Activated T-helper 2 cell treated with anti-CD3 and anti-CD28 coated beads, Interferon-gamma antibody, Interleukin-2, Interleukin-4, amounts not matched to agents 10 μg/mL and 5 μg/mL and 100 μg/mL, durations not matched to agents 14 hours and 24 hours and 36 hours (primary cell): ENCODE data around the gene SETX. TPM values are rescaled to one million over a fixed set of nuclear protein-coding genes. Genes with fewer than 3 reads are reported as not detected.
"Not testable (repeated sequence)": the region's sequence is repeated elsewhere in the genome, so short reads cannot be mapped to it uniquely, and the experiment has no call there.

Source experiments
- DNase-seq: peaks from one replicate; pipeline ENCODE4 v3.0.0; 2021; ENCODE audit warnings: low spot score
- H3K27ac Mint-ChIP-seq: one replicate; pipeline ENCODE4 v1.8.0; 2021; ENCODE audit warnings: mixed read lengths
- H3K27me3 Mint-ChIP-seq: one replicate; pipeline ENCODE4 v1.8.0; 2021; ENCODE audit warnings: low read depth, mixed read lengths
- H3K36me3 Mint-ChIP-seq: one replicate; pipeline ENCODE4 v1.8.0; 2021; ENCODE audit warnings: low read depth, mixed read lengths
- H3K4me1 Mint-ChIP-seq: one replicate; pipeline ENCODE4 v1.8.0; 2021; ENCODE audit warnings: low read depth, mixed read lengths
- H3K4me3 Mint-ChIP-seq: one replicate; pipeline ENCODE4 v1.8.0; 2021; ENCODE audit warnings: low read depth, mild to moderate bottlenecking, moderate library complexity, mixed read lengths
- H3K9me3 Mint-ChIP-seq: one replicate; pipeline ENCODE4 v1.8.0; 2021; ENCODE audit warnings: mixed read lengths
- intact Hi-C: fragments of 100-400 bp; cut with micrococcal nuclease; formaldehyde crosslinking; loops from one replicate; pipeline ENCODE4 v1.15.1; 2023
- total RNA-seq: library from RNA; stranded (reverse); gene quantifications from 2 replicates; pipeline ENCODE4 v1.2.3, GENCODE V29; 2022

SETX gene
- total RNA-seq, 1 donor from 2014 or later, result 49.8 TPM

DNA sequence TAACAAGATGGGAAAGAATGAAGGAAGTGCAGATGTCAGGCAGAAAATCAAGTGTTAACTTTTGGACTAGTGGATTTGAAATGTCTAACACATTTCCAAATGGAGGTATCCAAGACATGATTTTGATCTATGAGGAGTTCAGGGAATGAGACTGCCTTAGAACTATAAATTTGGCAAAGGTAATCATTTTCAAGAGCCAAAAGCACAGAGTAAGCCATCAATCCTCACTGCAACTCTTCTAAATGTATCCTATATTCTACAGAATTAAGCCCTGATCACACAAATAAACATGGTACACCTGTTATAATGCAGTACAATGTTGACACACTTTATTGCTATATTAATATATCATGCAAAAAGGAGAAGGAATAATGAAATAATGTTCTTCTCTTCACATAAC, 55.6 kb downstream of the SETX start:
- intact Hi-C loops, result no loop called here

GRCh38 chr9:132295181-132295580, 59.6 kb downstream of the SETX start:
- Mint-ChIP-seq H3K9me3 (no peaks in the 10 kb centered on the region), H3K4me1 (peaks cover 14% of the 10 kb centered on the region), H3K36me3 (peaks cover 73% of the 10 kb centered on the region), H3K4me3 (no peak overlapping the region), H3K27ac (peak overlapping the region; percentile 33), H3K27me3 (no peaks in the 10 kb centered on the region)
- DNase-seq, result no peak
- intact Hi-C loops, result no loop called here

More for the DNA sequence above, 55.6 kb downstream of the SETX start:
- DNase-seq, result no peak
- Mint-ChIP-seq H3K4me3 (no peak overlapping the region), H3K27ac (no peak overlapping the region), H3K9me3 (no peaks in the 10 kb centered on the region), H3K36me3 (peaks cover 81% of the 10 kb centered on the region), H3K4me1 (peaks cover 12% of the 10 kb centered on the region), H3K27me3 (no peaks in the 10 kb centered on the region)

GRCh38 chr9:132293145-132293721, 61.6 kb downstream of the SETX start:
- intact Hi-C loops, result no loop called here
- Mint-ChIP-seq H3K27ac (peak overlapping the region; percentile 42), H3K4me1 (peaks cover 22% of the 10 kb centered on the region), H3K9me3 (no peaks in the 10 kb centered on the region), H3K27me3 (no peaks in the 10 kb centered on the region), H3K36me3 (peaks cover 66% of the 10 kb centered on the region), H3K4me3 (no peak overlapping the region)
- DNase-seq, result no peak

- Mint-ChIP-seq H3K27me3 (no peaks in the 10 kb centered on the region), H3K4me3 (no peak overlapping the region), H3K9me3 (no peaks in the 10 kb centered on the region), H3K4me1 (peaks cover 13% of the 10 kb centered on the region), H3K27ac (peak overlapping the region; percentile 42), H3K36me3 (peaks cover 57% of the 10 kb centered on the region)
- DNase-seq, result no peak
- intact Hi-C loops, result no loop called here
These were observed 65.8 kb downstream of the SETX start for GRCh38 chr9:132288966-132289365.

- Mint-ChIP-seq H3K27ac (peak overlapping the region; percentile 42), H3K27me3 (no peaks in the 10 kb centered on the region), H3K36me3 (peaks cover 61% of the 10 kb centered on the region), H3K9me3 (no peaks in the 10 kb centered on the region), H3K4me3 (no peak overlapping the region), H3K4me1 (peaks cover 15% of the 10 kb centered on the region)
- intact Hi-C loops, result no loop called here
- DNase-seq, result no peak
These were observed 66.4 kb downstream of the SETX start for GRCh38 chr9:132288361-132288760.

DNA sequence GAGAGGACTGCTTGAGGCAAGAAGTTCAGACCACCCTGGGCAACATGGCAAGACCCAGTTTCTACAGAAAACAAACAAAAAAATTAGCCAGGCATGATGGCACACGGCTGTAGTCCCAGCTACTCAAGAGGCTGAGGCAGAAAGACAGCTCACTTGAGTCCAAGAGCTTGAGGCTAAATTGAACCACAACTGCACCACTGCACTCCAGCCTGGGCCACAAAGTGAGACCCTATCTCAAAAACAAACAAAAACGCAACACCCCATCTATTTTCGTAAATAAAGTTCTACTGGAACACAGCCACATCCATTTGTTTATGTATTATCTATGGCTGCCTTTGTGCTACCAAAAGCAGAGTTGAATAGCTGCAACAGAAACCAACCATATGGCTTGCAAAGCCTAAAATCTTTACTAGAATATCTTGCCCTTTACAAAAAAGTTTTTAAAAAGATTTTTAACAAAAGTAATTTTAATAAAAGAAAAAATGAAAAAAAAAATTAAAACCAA, 67.5 kb downstream of the SETX start:
- Mint-ChIP-seq H3K4me3 (no peak overlapping the region), H3K9me3 (no peaks in the 10 kb centered on the region), H3K36me3 (peaks cover 64% of the 10 kb centered on the region), H3K4me1 (peaks cover 14% of the 10 kb centered on the region), H3K27me3 (no peaks in the 10 kb centered on the region), H3K27ac (no peak overlapping the region)
- intact Hi-C loops, result no loop called here
- DNase-seq, result no peak

DNA sequence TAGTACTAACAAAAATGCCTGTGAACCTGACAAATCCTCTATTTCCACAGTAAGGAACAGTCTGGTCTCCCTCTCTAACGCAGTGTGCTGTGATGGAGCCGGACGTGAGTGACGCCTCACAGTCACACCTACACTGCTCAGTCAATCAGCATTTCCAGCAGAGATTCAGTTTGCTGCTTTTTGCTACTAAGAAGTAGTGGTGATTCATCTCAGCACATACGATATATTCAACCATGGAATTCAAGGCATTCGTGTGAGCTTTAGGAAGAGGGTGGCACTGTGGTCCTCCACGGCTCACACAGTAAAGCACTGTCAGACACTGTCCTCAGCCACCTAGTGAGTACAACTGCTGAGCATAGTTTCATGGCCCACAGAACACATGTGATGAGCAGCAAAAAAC, 70.9 kb downstream of the SETX start:
- DNase-seq, result no peak
- Mint-ChIP-seq H3K36me3 (peaks cover 77% of the 10 kb centered on the region), H3K4me1 (peaks cover 11% of the 10 kb centered on the region), H3K27me3 (no peaks in the 10 kb centered on the region), H3K27ac (peak overlapping the region; percentile 38), H3K4me3 (no peak overlapping the region), H3K9me3 (no peaks in the 10 kb centered on the region)
- intact Hi-C loops, result no loop called here

GRCh38 chr9:132283165-132283564, 71.6 kb downstream of the SETX start:
- DNase-seq, result no peak
- intact Hi-C loops, result no loop called here
- no peak overlapping the region for H3K27ac Mint-ChIP-seq
- no peak overlapping the region for H3K4me3 Mint-ChIP-seq
- H3K36me3 Mint-ChIP-seq, result peaks cover 78% of the 10 kb centered on the region
- H3K27me3 Mint-ChIP-seq, result no peaks in the 10 kb centered on the region
- H3K9me3 Mint-ChIP-seq, result no peaks in the 10 kb centered on the region
- H3K4me1 Mint-ChIP-seq, result peaks cover 5% of the 10 kb centered on the region

DNA sequence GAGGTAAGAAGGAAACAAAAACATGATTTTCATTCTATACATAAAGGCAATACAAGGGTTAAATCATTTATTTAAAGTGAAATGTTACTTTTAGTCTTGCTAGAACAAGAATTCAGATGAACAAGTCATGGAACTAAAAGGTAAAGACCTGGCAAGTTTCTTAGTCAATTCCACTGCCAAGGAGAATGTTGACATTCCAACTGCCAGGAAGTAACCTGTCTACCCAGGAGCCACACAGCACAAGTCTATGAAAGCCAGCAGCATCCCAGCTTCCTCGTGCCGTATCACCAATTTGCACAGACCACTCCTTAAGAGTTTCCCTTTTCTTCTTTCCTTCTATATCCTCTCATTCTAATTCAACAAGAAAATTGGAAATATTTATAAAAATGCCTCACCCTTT, 79.9 kb downstream of the SETX start:
- no peak overlapping the region for H3K27ac Mint-ChIP-seq

DNA sequence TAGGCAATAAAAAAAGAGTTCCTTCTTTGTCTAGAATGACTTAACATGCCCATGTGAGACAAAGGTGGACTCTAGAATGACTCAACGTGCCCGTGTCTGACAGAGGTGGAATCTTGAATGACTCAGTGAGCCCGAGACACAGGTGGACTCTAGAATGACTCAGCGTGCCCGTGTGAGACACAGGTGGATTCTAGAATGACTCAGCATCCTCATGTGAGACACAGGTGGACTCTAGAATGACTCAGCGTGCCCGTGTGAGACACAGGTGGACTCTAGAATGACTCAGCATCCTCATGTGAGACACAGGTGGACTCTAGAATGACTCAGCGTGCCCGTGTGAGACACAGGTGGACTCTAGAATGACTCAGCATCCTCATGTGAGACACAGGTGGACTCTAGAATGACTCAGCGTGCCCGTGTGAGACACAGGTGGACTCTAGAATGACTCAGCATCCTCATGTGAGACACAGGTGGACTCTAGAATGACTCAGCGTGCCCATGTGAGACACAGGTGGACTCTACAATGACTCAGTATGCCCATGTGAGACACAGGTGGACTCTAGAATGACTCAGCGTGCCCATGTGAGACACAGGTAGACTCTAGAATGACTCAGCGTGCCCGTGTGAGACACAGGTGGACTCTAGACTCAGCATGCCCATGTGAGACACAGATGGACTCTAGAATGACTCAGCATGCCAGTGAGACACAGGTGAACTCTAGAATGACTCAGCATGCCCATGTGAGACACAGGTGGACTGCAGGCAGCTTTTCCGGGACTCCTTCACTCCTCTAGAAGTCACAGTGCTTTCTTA, 84.9 kb downstream of the SETX start:
- DNase-seq, intact Hi-C loops, H3K9me3 Mint-ChIP-seq, H3K27ac Mint-ChIP-seq, H3K27me3 Mint-ChIP-seq, H3K4me1 Mint-ChIP-seq, H3K4me3 Mint-ChIP-seq: not testable (repeated sequence)
- H3K36me3 Mint-ChIP-seq, result peaks cover 77% of the 10 kb centered on the region

More for the DNA sequence above, 79.9 kb downstream of the SETX start:
- no peak for DNase-seq
- intact Hi-C loops, result no loop called here
- Mint-ChIP-seq H3K4me1 (no peaks in the 10 kb centered on the region), H3K36me3 (peaks cover 91% of the 10 kb centered on the region), H3K9me3 (no peaks in the 10 kb centered on the region), H3K27me3 (no peaks in the 10 kb centered on the region), H3K4me3 (no peak overlapping the region)

DNA sequence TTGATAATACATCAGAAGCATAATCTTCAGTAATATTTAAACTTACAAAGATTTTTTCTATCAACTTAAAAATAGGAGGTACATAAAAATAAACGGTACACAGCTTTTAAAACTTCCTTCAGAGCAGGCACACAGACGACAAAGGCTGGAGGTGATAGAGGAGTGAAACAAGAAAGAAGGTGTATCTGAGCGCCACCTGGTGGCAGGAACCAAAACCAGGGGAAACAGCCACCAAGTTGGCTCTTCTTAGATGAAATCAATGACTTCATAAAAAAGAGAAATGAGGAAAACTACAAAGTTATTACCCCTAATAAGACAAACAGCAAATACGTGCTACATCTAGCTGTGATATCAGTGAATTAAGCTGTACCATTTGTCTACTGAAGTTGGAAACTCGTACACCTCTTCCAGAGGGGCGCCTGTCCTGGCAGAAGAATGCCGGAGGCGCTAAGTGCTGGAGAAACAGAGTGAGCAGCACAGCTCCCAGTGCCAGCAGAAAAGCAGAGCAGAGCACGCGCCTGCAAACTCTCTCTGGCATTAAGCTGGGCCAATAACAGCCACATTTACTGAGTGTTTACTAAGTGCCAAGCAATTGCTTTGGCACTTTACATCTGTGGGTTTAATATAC, 85.9 kb downstream of the SETX start:
- DNase-seq, result peak; percentile 57
- H3K36me3 Mint-ChIP-seq, result peaks cover 78% of the 10 kb centered on the region
- H3K4me3 Mint-ChIP-seq, result no peak overlapping the region
- H3K27ac Mint-ChIP-seq, result no peak overlapping the region
- no peaks in the 10 kb centered on the region for H3K9me3 Mint-ChIP-seq
- peaks cover 2% of the 10 kb centered on the region for H3K4me1 Mint-ChIP-seq
- no peaks in the 10 kb centered on the region for H3K27me3 Mint-ChIP-seq
- intact Hi-C loops, result no loop called here

- Mint-ChIP-seq H3K27me3 (no peaks in the 10 kb centered on the region), H3K9me3 (no peaks in the 10 kb centered on the region), H3K4me1 (peaks cover 2% of the 10 kb centered on the region), H3K4me3 (no peak overlapping the region), H3K36me3 (peaks cover 74% of the 10 kb centered on the region), H3K27ac (no peak overlapping the region)
- intact Hi-C loops, result no loop called here
- DNase-seq, result no peak
These were observed 87.1 kb downstream of the SETX start for GRCh38 chr9:132267660-132268059.

- H3K36me3 Mint-ChIP-seq, result peaks cover 72% of the 10 kb centered on the region
- no peaks in the 10 kb centered on the region for H3K27me3 Mint-ChIP-seq
- no peak for DNase-seq
- no peaks in the 10 kb centered on the region for H3K9me3 Mint-ChIP-seq
- H3K4me3 Mint-ChIP-seq, result no peak overlapping the region
- H3K27ac Mint-ChIP-seq, result no peak overlapping the region
- intact Hi-C loops, result no loop called here
- H3K4me1 Mint-ChIP-seq, result peaks cover 2% of the 10 kb centered on the region
These were observed 88.8 kb downstream of the SETX start for GRCh38 chr9:132266017-132266416.
